Parathyroid adenoma (tissue), 2 donors: Measurements from ENCODE around the gene WDR43.

ENCODE experiments used
- H2AFZ ChIP-seq: fragments of 300-600 bp; sonication (generic); one replicate; pipeline ENCODE4 v1.7.0; 2017; ENCODE audit warnings: antibody characterized with exemption, mild to moderate bottlenecking
- H3K27ac ChIP-seq: fragments of 300-600 bp; sonication (generic); one replicate; pipeline ENCODE4 v1.7.0; 2017
- H3K27me3 ChIP-seq: fragments of 300-600 bp; sonication (generic); one replicate; pipeline ENCODE4 v1.7.0; 2017; ENCODE audit warnings: low read length; ENCODE audit not compliant: control insufficient read depth, insufficient read depth
- H3K36me3 ChIP-seq: fragments of 300-600 bp; sonication (generic); one replicate; pipeline ENCODE4 v1.7.0; 2017; ENCODE audit warnings: low read length; ENCODE audit not compliant: control insufficient read depth, insufficient read depth
- H3K4me1 ChIP-seq: fragments of 300-600 bp; sonication (generic); one replicate; pipeline ENCODE4 v1.7.0; 2017; ENCODE audit warnings: control low read depth
- H3K4me2 ChIP-seq: fragments of 300-600 bp; sonication (generic); one replicate; pipeline ENCODE4 v1.7.0; 2017; ENCODE audit warnings: low read length
- H3K4me3 ChIP-seq: fragments of 300-600 bp; sonication (generic); one replicate; pipeline ENCODE4 v1.7.0; 2017; ENCODE audit warnings: low read depth, low read length
- H3K79me2 ChIP-seq: fragments of 300-600 bp; sonication (generic); one replicate; pipeline ENCODE4 v1.7.0; 2017; ENCODE audit warnings: control low read depth
- H3K9ac ChIP-seq: fragments of 300-600 bp; sonication (generic); one replicate; pipeline ENCODE4 v1.7.0; 2017; ENCODE audit warnings: mild to moderate bottlenecking
- H3K9me3 ChIP-seq: fragments of 300-600 bp; sonication (generic); one replicate; pipeline ENCODE4 v1.7.0; 2017; ENCODE audit warnings: low read length; ENCODE audit not compliant: control insufficient read depth
- TF ChIP-seq, protein P1 (sequence below): fragments of 300-600 bp; sonication (generic); IDR thresholded peaks from one replicate; pipeline ENCODE4 v1.7.0; 2017; ENCODE audit warnings: antibody characterized with exemption, mild to moderate bottlenecking
- donor health status: primary hyperparathyroidism.

Gene WDR43

GRCh38 chr2:28906376-28906775, 11.9 kb downstream of the WDR43 start:
- H3K27me3 ChIP-seq = no peaks in the 10 kb centered on the region
- H3K36me3 ChIP-seq = no peaks in the 10 kb centered on the region
- H3K79me2 ChIP-seq = peaks cover 29% of the 10 kb centered on the region
- H3K27ac ChIP-seq = no peak overlapping the region
- H3K9ac ChIP-seq = no peak overlapping the region
- TF ChIP-seq, protein P1, sequence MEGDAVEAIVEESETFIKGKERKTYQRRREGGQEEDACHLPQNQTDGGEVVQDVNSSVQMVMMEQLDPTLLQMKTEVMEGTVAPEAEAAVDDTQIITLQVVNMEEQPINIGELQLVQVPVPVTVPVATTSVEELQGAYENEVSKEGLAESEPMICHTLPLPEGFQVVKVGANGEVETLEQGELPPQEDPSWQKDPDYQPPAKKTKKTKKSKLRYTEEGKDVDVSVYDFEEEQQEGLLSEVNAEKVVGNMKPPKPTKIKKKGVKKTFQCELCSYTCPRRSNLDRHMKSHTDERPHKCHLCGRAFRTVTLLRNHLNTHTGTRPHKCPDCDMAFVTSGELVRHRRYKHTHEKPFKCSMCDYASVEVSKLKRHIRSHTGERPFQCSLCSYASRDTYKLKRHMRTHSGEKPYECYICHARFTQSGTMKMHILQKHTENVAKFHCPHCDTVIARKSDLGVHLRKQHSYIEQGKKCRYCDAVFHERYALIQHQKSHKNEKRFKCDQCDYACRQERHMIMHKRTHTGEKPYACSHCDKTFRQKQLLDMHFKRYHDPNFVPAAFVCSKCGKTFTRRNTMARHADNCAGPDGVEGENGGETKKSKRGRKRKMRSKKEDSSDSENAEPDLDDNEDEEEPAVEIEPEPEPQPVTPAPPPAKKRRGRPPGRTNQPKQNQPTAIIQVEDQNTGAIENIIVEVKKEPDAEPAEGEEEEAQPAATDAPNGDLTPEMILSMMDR = no peak
- H2AFZ ChIP-seq = no peak overlapping the region
- no peak overlapping the region for H3K4me3 ChIP-seq
- no peaks in the 10 kb centered on the region for H3K9me3 ChIP-seq
- H3K4me1 ChIP-seq = no peaks in the 10 kb centered on the region
- no peak overlapping the region for H3K4me2 ChIP-seq

GRCh38 chr2:28906821-28907220, 12.4 kb downstream of the WDR43 start:
- TF ChIP-seq, protein P1 = no peak
- Histone ChIP-seq H3K27me3 (no peaks in the 10 kb centered on the region), H3K4me3 (no peak overlapping the region), H2AFZ (no peak overlapping the region), H3K4me2 (no peak overlapping the region), H3K79me2 (peaks cover 29% of the 10 kb centered on the region), H3K4me1 (no peaks in the 10 kb centered on the region), H3K27ac (no peak overlapping the region), H3K9ac (no peak overlapping the region), H3K36me3 (no peaks in the 10 kb centered on the region), H3K9me3 (no peaks in the 10 kb centered on the region)

- TF ChIP-seq, protein P1 = no peak
- H3K27me3 ChIP-seq = no peaks in the 10 kb centered on the region
- no peak overlapping the region for H3K9ac ChIP-seq
- no peaks in the 10 kb centered on the region for H3K9me3 ChIP-seq
- H2AFZ ChIP-seq = no peak overlapping the region
- H3K4me3 ChIP-seq = no peak overlapping the region
- H3K79me2 ChIP-seq = peaks cover 29% of the 10 kb centered on the region
- H3K27ac ChIP-seq = no peak overlapping the region
- no peak overlapping the region for H3K4me2 ChIP-seq
- no peaks in the 10 kb centered on the region for H3K36me3 ChIP-seq
- no peaks in the 10 kb centered on the region for H3K4me1 ChIP-seq
Observed at GRCh38 chr2:28908172-28908571, 13.7 kb downstream of the WDR43 start.

DNA sequence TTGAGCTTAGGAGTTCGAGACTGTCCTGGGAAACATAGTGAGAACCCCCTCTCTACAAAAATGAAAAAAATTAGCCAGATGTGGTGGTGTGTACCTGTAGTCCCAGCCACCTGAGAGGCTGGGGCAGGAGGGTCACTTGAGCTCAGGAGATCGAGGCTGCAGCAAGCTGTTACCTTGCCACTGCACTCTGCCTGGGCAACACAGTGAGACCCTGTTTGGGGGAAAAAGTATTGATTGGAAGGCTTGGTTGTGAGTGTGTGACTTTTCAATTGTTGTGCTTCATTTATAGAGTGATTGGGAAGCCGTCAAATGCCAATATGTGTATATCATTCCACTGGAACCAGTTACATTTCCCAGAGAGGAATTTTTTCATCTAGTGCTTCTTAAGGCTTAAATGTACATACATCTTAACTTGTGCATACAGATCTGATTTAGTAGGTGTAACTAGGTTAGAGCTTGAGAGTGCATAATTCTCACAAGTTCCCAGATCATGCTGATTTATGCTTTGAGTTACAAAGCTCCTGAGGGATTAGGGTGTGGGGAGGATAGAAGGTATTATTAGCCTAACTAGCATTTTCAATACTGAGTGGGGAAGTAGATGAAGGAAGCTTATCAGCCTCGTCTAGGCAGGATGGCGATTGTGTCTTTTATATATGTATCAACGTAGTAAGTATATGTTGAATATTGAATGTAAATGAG, 15.3 kb downstream of the WDR43 start:
- Histone ChIP-seq H3K36me3 (no peaks in the 10 kb centered on the region), H3K4me1 (no peaks in the 10 kb centered on the region), H3K79me2 (peaks cover 18% of the 10 kb centered on the region), H3K27me3 (no peaks in the 10 kb centered on the region), H3K27ac (no peak overlapping the region), H2AFZ (no peak overlapping the region), H3K9ac (no peak overlapping the region), H3K4me3 (no peak overlapping the region), H3K9me3 (no peaks in the 10 kb centered on the region), H3K4me2 (no peak overlapping the region)
- TF ChIP-seq, protein P1 = no peak

- Histone ChIP-seq H3K36me3 (no peaks in the 10 kb centered on the region), H3K4me1 (peaks cover 3% of the 10 kb centered on the region), H2AFZ (no peak overlapping the region), H3K9ac (no peak overlapping the region), H3K27ac (no peak overlapping the region), H3K27me3 (no peaks in the 10 kb centered on the region), H3K4me2 (no peak overlapping the region), H3K79me2 (no peaks in the 10 kb centered on the region), H3K9me3 (no peaks in the 10 kb centered on the region), H3K4me3 (no peak overlapping the region)
- TF ChIP-seq, protein P1 = no peak
Observed at GRCh38 chr2:28915939-28916338, 21.5 kb downstream of the WDR43 start.
